ENCODE data around the gene OVCH1. TPM values are rescaled to one million over a fixed set of nuclear protein-coding genes. Genes with fewer than 3 reads are reported as not detected.

Gene OVCH1
- polyA plus RNA-seq, 1 of the 3 experiments (the other 2 are of a cell fraction) = not detected

DNA sequence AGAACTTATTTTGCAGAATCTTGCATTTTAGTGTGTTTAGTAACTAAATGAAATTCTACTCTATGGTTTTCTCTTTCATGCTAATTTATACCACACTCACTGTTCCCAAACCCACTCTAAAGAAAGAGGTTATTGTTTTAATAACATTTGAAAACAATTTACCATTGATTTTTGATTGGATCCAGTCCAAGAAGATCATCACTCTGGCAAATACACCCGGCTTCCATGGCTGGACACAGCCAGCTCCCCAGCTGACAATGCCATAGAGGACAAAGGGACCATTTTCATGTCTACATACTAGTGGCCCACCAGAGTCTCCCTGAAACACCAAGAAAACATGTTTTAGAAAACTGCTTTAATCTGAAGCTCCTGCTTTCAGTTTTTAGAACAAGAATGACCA, 42.4 kb downstream of the OVCH1 start (continued):
- TF ChIP-seq EZH2phosphoT487 (IDR thresholded peaks at IDR 0.05; ENCODE audit: borderline replicate concordance, low read depth) (no peak), MXI1 (IDR thresholded peaks at IDR 0.05; ENCODE audit: low read depth, low read length) (no peak), RFX5 (IDR thresholded peaks at IDR 0.05; ENCODE audit: low read length) (no peak), TEAD4 (IDR thresholded peaks at IDR 0.05; ENCODE audit: borderline replicate concordance, insufficient read depth) (no peak)

DNA sequence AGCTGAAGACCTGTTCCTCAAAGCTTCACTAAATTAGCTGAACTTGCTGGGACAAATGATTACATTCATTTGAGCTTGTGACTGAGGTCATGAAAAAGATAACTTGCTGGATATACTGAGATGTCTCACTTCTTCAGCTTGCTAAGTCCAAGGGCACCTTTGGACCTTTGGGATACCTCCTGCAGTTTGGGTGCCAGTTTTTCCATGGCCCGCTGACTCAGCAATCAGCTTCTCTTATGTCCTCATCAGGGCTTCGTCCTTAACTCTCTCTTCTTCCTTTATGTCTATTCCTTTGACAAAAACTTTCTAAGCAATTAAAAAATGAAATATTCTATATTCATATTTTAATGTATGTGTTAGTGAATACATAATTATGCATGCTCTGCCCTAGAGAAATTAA, 45.6 kb downstream of the OVCH1 start:
- TF ChIP-seq MEF2A (IDR thresholded peaks at IDR 0.05; ENCODE audit: borderline replicate concordance, low read depth) (no peak), FOXM1 (IDR thresholded peaks at IDR 0.05; ENCODE audit: low read depth) (no peak), GATA2 (CRISPR knock-in tag; IDR thresholded peaks at IDR 0.05) (no peak), YY1 (IDR thresholded peaks at IDR 0.05; ENCODE audit: low read depth) (no peak), SIN3A (IDR thresholded peaks at IDR 0.05; ENCODE audit: borderline replicate concordance, low read depth, low read length) (no peak), NRF1 (IDR thresholded peaks at IDR 0.05; ENCODE audit: low read depth, low read length) (no peak), MXI1 (IDR thresholded peaks at IDR 0.05; ENCODE audit: low read depth, low read length) (no peak), EZH2phosphoT487 (IDR thresholded peaks at IDR 0.05; ENCODE audit: borderline replicate concordance, low read depth) (no peak), SMC3 (IDR thresholded peaks at IDR 0.05; ENCODE audit: low read depth, low read length) (no peak), CHD2 (IDR thresholded peaks at IDR 0.05; ENCODE audit: low read length, partially characterized antibody) (no peak), RXRA (IDR thresholded peaks at IDR 0.05; ENCODE audit: borderline replicate concordance, low read depth) (no peak), FOSL2 (IDR thresholded peaks at IDR 0.05; ENCODE audit: borderline replicate concordance, low read depth) (no peak)
- TF ChIP-seq, protein P1, sequence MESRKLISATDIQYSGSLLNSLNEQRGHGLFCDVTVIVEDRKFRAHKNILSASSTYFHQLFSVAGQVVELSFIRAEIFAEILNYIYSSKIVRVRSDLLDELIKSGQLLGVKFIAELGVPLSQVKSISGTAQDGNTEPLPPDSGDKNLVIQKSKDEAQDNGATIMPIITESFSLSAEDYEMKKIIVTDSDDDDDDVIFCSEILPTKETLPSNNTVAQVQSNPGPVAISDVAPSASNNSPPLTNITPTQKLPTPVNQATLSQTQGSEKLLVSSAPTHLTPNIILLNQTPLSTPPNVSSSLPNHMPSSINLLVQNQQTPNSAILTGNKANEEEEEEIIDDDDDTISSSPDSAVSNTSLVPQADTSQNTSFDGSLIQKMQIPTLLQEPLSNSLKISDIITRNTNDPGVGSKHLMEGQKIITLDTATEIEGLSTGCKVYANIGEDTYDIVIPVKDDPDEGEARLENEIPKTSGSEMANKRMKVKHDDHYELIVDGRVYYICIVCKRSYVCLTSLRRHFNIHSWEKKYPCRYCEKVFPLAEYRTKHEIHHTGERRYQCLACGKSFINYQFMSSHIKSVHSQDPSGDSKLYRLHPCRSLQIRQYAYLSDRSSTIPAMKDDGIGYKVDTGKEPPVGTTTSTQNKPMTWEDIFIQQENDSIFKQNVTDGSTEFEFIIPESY (IDR thresholded peaks at IDR 0.05; ENCODE audit: borderline replicate concordance, low read depth) = no peak
- no peaks in the 10 kb centered on the region for H3K36me3 ChIP-seq (replicated peaks in 1 of 2; ENCODE audit: control insufficient read depth in 1 of 2, insufficient read depth in 2 of 2, low read length in 1 of 2)
- H3K9me3 ChIP-seq = no peaks in the 10 kb centered on the region
- 68% methylated on average over 2 of the region's 2 CpGs for WGBS (ENCODE audit: low lambda C conversion rate)
- H3K9me2 ChIP-seq = no peaks in the 10 kb centered on the region
- no peaks in the 10 kb centered on the region for H3F3A ChIP-seq (replicated peaks; ENCODE audit: insufficient read depth)
- no peak overlapping the region for H2AFZ ChIP-seq (ENCODE audit: low read depth)
- ChIA-PET CTCF (interaction anchor here (1.0 kb wide), 1 partner anchor 12 kb away, joined by 3 read pairs; no protein-coding TSS in a partner anchor), POLR2A (no interaction called here)
- no peaks in the 10 kb centered on the region for H3K79me2 ChIP-seq (ENCODE audit: insufficient read depth)
- H3K4me2 ChIP-seq = no peak overlapping the region
- no peaks in the 10 kb centered on the region for H3K27me3 ChIP-seq (ENCODE audit: insufficient read depth)
- H3K27ac ChIP-seq (ENCODE audit: low read depth in 2 of 2, low read length in 1 of 2) = no peak overlapping the region
- DNase-seq = no peak
- H3K9ac ChIP-seq = no peak overlapping the region
- H4K20me1 ChIP-seq (ENCODE audit: insufficient read depth) = no peaks in the 10 kb centered on the region
- no peak overlapping the region for H3K4me3 ChIP-seq (ENCODE audit: low read depth in 2 of 2, low read length in 1 of 2)
- H3K4me1 ChIP-seq (ENCODE audit: control insufficient read depth in 1 of 2, insufficient read depth in 2 of 2, low read depth in 1 of 2, low read length in 1 of 2) = no peaks in the 10 kb centered on the region

DNA sequence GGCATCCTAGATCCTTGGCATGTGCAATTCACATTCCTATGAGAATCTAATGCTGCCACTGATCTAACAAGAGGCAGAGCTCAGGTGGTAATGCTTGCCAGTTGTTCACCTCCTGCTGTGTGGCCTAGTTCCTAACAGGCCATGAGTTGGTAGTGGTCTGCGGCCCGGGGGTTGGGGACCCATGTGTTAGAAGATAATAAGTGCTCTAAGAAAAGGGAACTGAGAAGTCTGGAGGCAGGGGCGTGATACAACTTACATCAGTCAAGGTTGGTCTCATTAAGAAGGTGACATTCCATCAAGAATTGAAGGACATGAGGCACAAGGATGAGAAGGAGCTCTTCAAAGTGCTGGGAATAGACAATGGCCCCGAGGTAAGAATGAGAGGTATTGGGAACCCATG, 49.3 kb downstream of the OVCH1 start:
- no peak overlapping the region for H3K27ac ChIP-seq (ENCODE audit: low read depth in 2 of 2, low read length in 1 of 2)
- H3K9me3 ChIP-seq = no peaks in the 10 kb centered on the region
- H3K36me3 ChIP-seq (replicated peaks in 1 of 2; ENCODE audit: control insufficient read depth in 1 of 2, insufficient read depth in 2 of 2, low read length in 1 of 2) = no peaks in the 10 kb centered on the region
- H3K4me2 ChIP-seq = no peak overlapping the region
- H3K4me3 ChIP-seq (ENCODE audit: low read depth in 2 of 2, low read length in 1 of 2) = no peak overlapping the region
- no peaks in the 10 kb centered on the region for H3K27me3 ChIP-seq (ENCODE audit: insufficient read depth)
- DNase-seq = no peak
- H3F3A ChIP-seq (replicated peaks; ENCODE audit: insufficient read depth) = no peaks in the 10 kb centered on the region
- POLR2A ChIA-PET = no interaction called here
- H4K20me1 ChIP-seq (ENCODE audit: insufficient read depth) = no peaks in the 10 kb centered on the region
- 26% methylated on average over 4 of the region's 4 CpGs for WGBS (ENCODE audit: low lambda C conversion rate)
- no peaks in the 10 kb centered on the region for H3K4me1 ChIP-seq (ENCODE audit: control insufficient read depth in 1 of 2, insufficient read depth in 2 of 2, low read depth in 1 of 2, low read length in 1 of 2)
- H3K9ac ChIP-seq = no peak overlapping the region
- H2AFZ ChIP-seq (ENCODE audit: low read depth) = no peak overlapping the region
- no peaks in the 10 kb centered on the region for H3K9me2 ChIP-seq
- no peaks in the 10 kb centered on the region for H3K79me2 ChIP-seq (ENCODE audit: insufficient read depth)
- CTCF ChIA-PET = no interaction called here
- TF ChIP-seq SMC3 (IDR thresholded peaks at IDR 0.05; ENCODE audit: low read depth, low read length) (no peak), MEF2A (IDR thresholded peaks at IDR 0.05; ENCODE audit: borderline replicate concordance, low read depth) (no peak), RCOR1 (IDR thresholded peaks at IDR 0.05; ENCODE audit: low read length) (no peak), NFIC (IDR thresholded peaks at IDR 0.05; ENCODE audit: borderline replicate concordance) (no peak), CHD2 (IDR thresholded peaks at IDR 0.05; ENCODE audit: low read length, partially characterized antibody) (no peak)
- TF ChIP-seq, protein P2, sequence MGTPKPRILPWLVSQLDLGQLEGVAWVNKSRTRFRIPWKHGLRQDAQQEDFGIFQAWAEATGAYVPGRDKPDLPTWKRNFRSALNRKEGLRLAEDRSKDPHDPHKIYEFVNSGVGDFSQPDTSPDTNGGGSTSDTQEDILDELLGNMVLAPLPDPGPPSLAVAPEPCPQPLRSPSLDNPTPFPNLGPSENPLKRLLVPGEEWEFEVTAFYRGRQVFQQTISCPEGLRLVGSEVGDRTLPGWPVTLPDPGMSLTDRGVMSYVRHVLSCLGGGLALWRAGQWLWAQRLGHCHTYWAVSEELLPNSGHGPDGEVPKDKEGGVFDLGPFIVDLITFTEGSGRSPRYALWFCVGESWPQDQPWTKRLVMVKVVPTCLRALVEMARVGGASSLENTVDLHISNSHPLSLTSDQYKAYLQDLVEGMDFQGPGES (IDR thresholded peaks at IDR 0.05; ENCODE audit: low read depth, low read length) = no peak
- TF ChIP-seq, protein P3, sequence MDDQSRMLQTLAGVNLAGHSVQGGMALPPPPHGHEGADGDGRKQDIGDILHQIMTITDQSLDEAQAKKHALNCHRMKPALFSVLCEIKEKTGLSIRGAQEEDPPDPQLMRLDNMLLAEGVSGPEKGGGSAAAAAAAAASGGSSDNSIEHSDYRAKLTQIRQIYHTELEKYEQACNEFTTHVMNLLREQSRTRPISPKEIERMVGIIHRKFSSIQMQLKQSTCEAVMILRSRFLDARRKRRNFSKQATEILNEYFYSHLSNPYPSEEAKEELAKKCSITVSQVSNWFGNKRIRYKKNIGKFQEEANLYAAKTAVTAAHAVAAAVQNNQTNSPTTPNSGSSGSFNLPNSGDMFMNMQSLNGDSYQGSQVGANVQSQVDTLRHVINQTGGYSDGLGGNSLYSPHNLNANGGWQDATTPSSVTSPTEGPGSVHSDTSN (IDR thresholded peaks at IDR 0.05) = no peak

Data from SK-N-SH (cell line).